Activated T-cell treated with anti-CD3 and anti-CD28 coated beads, Interleukin-2, amount 50 U/mL, for 1 hour (primary cell): ENCODE measurements around the gene ZNF613.
"Not testable (repeated sequence)": the region's sequence is repeated elsewhere in the genome, so short reads cannot be mapped to it uniquely, and the experiment has no call there.

Source experiments
- DNase-seq: peaks from one replicate; pipeline ENCODE4 v3.0.0-alpha.2; 2020

ZNF613 gene

DNA sequence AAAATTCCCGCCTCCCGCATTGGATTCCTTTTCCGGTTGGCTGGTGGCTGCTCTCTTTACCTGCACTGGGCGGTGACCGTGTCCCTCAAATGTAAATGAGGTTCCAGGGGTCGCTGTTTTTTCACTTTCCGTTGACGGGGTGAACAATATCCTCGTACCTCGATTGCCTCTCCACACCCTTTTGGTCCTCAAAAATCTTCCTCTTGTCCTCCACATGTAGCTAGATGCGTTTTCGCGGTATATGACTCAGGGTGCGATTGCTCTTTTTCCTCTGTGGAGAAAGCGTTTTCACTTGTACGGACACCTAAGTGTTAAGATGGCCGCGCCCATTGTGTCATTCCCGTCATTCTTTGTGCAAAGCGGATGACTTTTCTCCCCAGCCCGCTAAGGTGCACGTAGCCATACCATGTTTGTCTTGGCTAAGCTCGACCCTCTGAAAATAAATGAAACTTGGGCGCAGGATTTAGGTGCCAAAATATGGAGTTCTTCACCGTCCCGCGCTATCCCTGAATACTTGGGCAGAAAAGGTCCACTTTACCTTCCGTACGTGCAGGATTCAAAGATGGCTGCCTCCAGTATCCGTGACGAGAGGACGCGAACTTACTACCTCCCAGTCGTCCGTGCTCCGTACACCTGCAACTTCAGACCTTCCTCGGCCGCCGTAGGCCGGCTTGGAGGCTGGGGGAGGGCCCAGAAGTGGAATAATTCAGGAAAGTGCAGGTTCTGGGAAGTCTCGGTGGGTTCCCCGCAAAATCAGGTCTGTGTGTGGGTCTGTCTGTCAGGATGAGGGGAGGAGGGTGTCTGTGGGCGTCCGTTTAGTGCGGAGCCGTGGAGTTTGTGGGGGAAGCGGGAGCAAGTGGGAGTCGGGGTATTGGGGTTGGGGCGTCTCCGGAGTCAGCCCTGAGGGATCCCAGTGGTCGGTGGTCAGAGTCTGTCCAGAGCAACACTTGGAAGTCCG, at the start of gene ZNF613:
Gene ZNF613, plus strand, starts transcription at position 689 of the 958 bp plus-strand sequence. CDS start 8,749 bp downstream, outside the sequence.
- DNase-seq: peak; percentile 85

- DNase-seq: no peak
These were observed 44.8 kb upstream of the ZNF613 start for GRCh38 chr19:51882518-51882917.

GRCh38 chr19:51884713-51885112, 42.6 kb upstream of the ZNF613 start:
- DNase-seq: no peak

- peak; percentile 65 for DNase-seq
These were observed 39.5 kb upstream of the ZNF613 start, which contains the start of gene ZNF577 for GRCh38 chr19:51887522-51888498. ZNF577 (minus strand) TSS chr19:51887951; CDS start chr19:51880382, 7,569 bp downstream.

DNA sequence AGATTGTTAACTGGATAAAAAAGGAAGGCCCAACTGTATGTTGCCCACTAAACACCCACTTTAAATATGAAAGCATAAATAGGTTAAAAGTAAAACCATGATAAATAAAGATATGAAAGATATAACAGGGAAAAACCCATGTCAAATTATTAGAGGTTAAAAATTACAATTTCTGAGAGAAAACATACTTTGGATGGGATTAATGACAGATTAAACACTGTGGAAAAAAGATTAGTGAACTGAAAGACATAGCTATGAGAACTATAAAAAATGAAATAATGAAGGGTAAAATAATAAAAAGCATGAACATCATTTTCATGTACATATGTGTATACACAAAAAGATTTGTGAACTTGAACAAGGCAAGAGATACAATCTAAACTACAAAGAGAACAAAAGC, 37.3 kb upstream of the ZNF613 start:
- no peak for DNase-seq

DNA sequence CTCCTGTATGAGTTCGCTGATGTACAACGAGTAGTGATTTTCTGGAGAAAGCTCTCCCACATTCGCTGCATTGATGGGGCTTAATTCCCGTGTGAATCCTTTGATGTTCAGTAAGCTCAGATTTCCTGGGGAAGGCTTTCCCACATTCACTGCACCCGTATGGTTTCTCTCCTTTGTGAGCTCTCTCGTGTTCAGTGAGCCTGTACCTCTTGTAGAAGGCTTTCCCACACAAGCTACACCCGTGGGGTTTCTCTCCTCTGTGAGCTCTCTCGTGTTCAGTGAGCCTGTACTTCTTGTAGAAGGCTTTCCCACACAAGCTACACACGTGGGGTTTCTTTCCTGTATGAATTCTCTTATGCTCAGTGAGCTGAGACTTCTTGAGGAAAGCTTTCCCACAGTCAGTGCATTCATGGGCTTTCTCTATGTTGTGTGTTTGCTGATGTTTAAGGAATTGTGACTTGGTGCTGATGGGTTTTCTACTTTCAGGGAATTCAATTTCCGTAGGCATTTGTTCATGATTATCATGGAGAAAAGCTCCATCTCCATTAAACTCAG, 36.0 kb upstream of the ZNF613 start:
- no peak for DNase-seq

DNA sequence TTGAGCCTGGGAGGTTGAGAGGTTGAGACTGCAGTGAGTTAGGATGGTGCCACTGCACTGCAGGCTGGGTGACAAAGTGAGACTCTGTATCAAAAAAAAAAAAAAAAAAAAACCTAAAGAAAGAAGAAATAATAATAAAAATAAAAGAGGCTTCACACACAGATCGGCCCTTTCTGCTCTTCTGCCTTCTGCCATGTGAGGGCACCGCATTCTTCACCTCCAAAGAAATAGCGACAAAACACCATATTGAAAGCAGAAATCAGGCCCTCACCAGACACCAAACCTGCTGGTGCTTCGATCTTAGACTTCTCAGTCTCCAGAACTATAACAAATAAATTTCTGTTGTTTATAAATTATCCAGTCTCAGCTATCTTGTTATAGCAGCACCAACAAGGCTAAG, 25.4 kb upstream of the ZNF613 start:
- no peak for DNase-seq

GRCh38 chr19:51903192-51903591, 24.1 kb upstream of the ZNF613 start:
- DNase-seq: no peak

DNA sequence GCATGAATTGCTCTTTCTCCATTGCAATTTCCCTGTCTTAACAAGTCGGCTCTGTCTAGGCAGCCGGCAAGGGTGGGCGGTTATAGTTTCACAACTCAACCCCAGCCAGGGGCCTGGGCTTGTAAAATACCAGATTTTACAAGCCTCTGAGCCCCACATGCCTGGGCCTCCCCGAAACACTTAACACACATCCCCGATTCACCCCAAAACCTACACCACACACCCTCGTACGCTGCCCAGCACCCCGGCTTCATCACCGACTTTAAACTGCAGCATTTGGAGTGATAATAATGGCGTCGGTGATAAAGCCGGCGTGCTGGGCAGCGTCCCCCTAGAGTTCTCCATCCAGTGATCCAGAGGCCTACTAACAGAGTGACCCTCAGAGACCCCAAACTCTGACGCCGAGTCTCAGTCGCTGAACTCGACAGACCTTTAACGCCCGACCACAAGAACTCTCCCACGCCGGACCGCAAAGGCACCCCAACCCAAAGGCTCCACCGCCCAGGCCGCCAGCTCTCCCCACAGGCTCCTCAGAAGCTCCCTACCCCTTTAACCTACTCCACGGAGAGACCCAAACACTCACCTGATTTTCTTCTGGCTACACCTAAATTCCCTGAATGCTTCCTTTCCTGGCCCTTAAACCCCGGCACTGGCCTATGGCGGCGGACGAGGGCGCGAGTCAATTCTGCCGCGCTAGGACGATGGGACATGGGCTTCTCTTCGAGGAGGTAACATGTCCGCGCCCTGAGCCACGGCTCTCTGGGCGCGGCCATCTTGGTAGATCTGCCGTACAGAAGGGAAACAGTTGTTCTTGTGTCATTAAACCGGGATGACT, 22.7 kb upstream of the ZNF613 start, which contains the start of gene ZNF649:
Gene ZNF649, minus strand, starts transcription at position 687 of the 835 bp plus-strand sequence. CDS start 4,910 bp downstream, outside the sequence.
- DNase-seq: peak; percentile 80

DNA sequence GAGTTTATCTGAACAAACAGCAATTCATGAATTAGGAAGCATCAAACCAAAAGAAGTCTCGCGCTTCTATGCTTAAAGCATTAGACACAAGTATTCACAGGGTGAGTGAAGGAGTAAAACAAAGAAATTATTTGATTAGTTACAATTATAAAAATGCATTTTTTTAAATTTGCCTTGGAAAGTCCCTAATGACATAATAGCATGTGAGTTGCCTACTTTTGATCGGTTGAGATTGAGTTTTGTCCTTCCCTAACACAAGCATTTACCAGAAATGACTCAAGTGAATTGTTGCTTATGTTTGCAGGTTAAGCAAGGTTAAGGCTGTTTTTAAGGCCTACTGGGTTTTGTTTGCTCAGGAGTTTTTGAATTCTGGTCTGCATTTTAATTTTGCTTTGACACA, 22.1 kb upstream of the ZNF613 start:
- DNase-seq: no peak

- DNase-seq: not testable (repeated sequence)
These were observed 21.6 kb upstream of the ZNF613 start for GRCh38 chr19:51905639-51906038.

- not testable (repeated sequence) for DNase-seq
These were observed 21.2 kb upstream of the ZNF613 start for GRCh38 chr19:51906108-51906507.

DNA sequence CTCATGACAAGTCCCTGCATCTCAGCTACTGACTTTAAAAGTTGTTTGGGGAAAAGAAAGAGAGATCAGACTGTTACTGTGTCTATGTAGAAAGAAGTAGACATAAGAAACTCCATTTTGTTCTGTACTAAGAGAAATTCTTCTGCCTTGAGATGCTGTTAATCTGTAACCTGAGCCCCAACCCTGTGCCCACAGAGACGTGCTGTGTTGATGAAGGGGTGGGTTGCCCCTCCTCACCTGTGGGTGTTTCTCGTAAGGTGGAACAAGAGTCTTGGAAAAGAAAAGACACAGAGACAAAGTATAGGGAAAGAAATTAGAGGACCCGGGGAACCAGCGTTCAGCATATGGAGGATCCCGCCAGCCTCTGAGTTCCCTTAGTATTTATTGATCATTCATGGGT, 19.3 kb upstream of the ZNF613 start:
- not testable (repeated sequence) for DNase-seq

- DNase-seq: no peak
These were observed 11.9 kb upstream of the ZNF613 start for GRCh38 chr19:51915324-51915867.

GRCh38 chr19:51916167-51916566, 11.1 kb upstream of the ZNF613 start:
- DNase-seq: no peak

DNA sequence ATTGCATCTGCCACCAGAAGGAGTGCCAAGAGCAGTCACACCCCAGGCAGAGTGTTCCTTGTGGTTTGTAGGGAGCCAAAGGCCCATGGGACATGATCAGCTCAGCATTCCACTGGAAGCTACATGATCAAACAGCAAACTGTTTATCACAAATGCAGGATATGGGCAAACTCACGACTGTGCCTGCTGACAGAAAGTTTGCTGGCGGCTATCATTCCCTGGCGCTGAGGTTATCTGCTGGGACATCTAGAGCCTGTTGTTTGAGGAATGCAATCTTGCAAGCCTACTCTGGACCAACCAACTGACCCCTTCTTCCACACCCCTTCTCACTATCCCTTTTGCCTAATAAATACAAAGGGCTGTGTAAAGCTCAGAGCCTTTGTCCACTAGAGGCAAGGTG, 7.7 kb upstream of the ZNF613 start:
- no peak for DNase-seq

DNA sequence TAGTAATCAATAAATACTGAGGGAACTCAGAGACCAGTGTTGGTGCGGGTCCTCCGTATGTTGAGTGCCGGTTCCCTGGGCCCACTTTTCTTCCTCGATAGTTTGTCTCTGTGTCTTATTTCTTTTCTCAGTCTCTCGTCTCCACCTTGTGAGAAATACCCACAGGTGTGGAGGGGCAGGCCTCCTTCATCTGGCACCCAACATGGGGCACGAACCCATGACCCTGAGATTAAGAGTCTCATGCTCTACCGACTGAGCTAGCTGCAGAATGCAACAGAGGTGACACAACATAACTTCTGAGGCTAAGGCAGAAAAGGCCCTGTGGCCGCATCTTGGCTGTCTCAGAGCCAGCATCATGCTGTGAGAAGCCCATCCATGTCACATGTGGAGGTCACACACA, 5.3 kb upstream of the ZNF613 start:
- DNase-seq: peak; percentile 18

- no peak for DNase-seq
These were observed 867 bp upstream of the ZNF613 start for GRCh38 chr19:51926426-51926783.

- no peak for DNase-seq
These were observed 587 bp downstream of the ZNF613 start for GRCh38 chr19:51927859-51928258.

- DNase-seq: no peak
These were observed 4.6 kb downstream of the ZNF613 start for GRCh38 chr19:51931921-51932320.

DNA sequence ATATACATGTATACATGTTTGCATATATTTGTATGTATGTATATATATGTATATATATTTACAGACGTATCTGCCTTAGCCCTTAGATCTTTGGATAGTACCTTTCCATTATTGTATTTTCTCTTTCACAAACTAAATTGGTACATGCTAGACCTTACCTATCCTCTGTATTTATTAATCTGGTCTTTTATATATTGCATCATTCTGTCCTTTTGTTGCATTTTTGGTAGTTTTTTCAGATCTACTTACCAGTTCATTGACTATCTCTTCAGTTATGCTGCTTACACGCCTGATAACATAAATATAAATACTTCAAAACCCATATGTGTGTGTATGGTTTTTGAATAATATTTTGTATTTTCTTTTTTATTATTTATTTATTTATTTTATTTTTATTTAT, 11.7 kb downstream of the ZNF613 start:
- DNase-seq: no peak
